GM18526 (cell line): ENCODE data around the gene PSKH1.

Experiments
- POLR2A ChIP-seq: IDR thresholded peaks from 3 replicates; pipeline ENCODE4 v1.6.1; 2011; ENCODE audit not compliant: insufficient read length; ENCODE audit errors: extremely low read depth

The PSKH1 gene

GRCh38 chr16:67926181-67926750, 33.2 kb downstream of the PSKH1 start:
- no peak for TF ChIP-seq POLR2A

- TF ChIP-seq POLR2A: no peak
Measured at GRCh38 chr16:67927131-67927941, 34.3 kb downstream of the PSKH1 start.

GRCh38 chr16:67928147-67928546, 35.1 kb downstream of the PSKH1 start:
- TF ChIP-seq POLR2A: no peak

GRCh38 chr16:67928561-67929364, 35.7 kb downstream of the PSKH1 start:
- no peak for TF ChIP-seq POLR2A

GRCh38 chr16:67930191-67930590, 37.1 kb downstream of the PSKH1 start:
- TF ChIP-seq POLR2A: no peak

- no peak for TF ChIP-seq POLR2A
Measured at GRCh38 chr16:67930678-67931211, 37.7 kb downstream of the PSKH1 start.

- no peak for TF ChIP-seq POLR2A
Measured at GRCh38 chr16:67931712-67932461, 38.8 kb downstream of the PSKH1 start, which contains the start of gene CTRL. Gene CTRL, minus strand, starts transcription at chr16:67931862. Its CDS starts 10 bp downstream, at chr16:67931852.

- no peak for TF ChIP-seq POLR2A
Measured at GRCh38 chr16:67932462-67932840, 39.4 kb downstream of the PSKH1 start.

GRCh38 chr16:67933805-67934204, 40.8 kb downstream of the PSKH1 start:
- TF ChIP-seq POLR2A: peak; percentile 36

GRCh38 chr16:67934306-67935100, 41.4 kb downstream of the PSKH1 start:
- no peak for TF ChIP-seq POLR2A

GRCh38 chr16:67935101-67935401, 42.0 kb downstream of the PSKH1 start:
- TF ChIP-seq POLR2A: no peak

- TF ChIP-seq POLR2A: peak; percentile 86
Measured at GRCh38 chr16:67935402-67936123, 42.5 kb downstream of the PSKH1 start.

GRCh38 chr16:67936124-67936879, 43.2 kb downstream of the PSKH1 start, which contains the start of gene PSMB10:
Gene PSMB10, minus strand, starts transcription at chr16:67936850. Its CDS starts 101 bp downstream, at chr16:67936749.
- TF ChIP-seq POLR2A: peak; percentile 83
